Kidney (tissue), 14 donors: ENCODE measurements around the gene FNBP1. TPM values are rescaled to one million over a fixed set of nuclear protein-coding genes. Genes with fewer than 3 reads are reported as not detected.

Experiments
- DNase-seq, 5 donors: peaks; one replicate each; pipeline ENCODE4 v3.0.0-alpha.2; 2013 to 2020
- FAIRE-seq: peaks from 2 replicates; lab custom pipeline; 2012; peaks lifted over from hg19 to GRCh38; lab: Jason Lieb, UNC
- H3K27ac ChIP-seq, 2 donors: one replicate each; pipeline ENCODE4 v1.7.0; 2013; ENCODE audit warnings: low read depth in 2 of 2, low read length in 2 of 2, inconsistent platforms in 1 of 2
- H3K27me3 ChIP-seq: one replicate; pipeline ENCODE4 v1.7.1; 2013; ENCODE audit warnings: low read length, inconsistent platforms; ENCODE audit not compliant: control insufficient read depth, insufficient read depth
- H3K36me3 ChIP-seq, 3 donors: one replicate each; pipeline versions ENCODE4 v1.7.0 to v1.7.1; 2013; ENCODE audit warnings: low read length in 3 of 3, control low read depth in 1 of 3, inconsistent platforms in 1 of 3; ENCODE audit not compliant: insufficient read depth in 3 of 3, control insufficient read depth in 2 of 3
- H3K4me1 ChIP-seq, 3 donors: one replicate each; pipeline versions ENCODE4 v1.7.0 to v1.7.1; 2013; ENCODE audit warnings: low read length in 3 of 3, inconsistent platforms in 1 of 3, low read depth in 1 of 3; ENCODE audit not compliant: control insufficient read depth in 2 of 3, insufficient read depth in 2 of 3
- H3K4me3 ChIP-seq, 3 donors: one replicate each; pipeline versions ENCODE4 v1.7.0 to v1.8.1; 2013; ENCODE audit warnings: low read length in 3 of 3, control low read depth in 1 of 3, inconsistent platforms in 1 of 3
- H3K9ac ChIP-seq, 3 donors: one replicate each; pipeline versions ENCODE4 v1.7.0 to v1.7.1; 2013; ENCODE audit warnings: low read length in 3 of 3, control low read depth in 1 of 3, inconsistent platforms in 1 of 3
- H3K9me3 ChIP-seq, 3 donors: one replicate each; pipeline versions ENCODE4 v1.7.0 to v1.7.1; 2013; ENCODE audit warnings: low read length in 3 of 3, control low read depth in 1 of 3, inconsistent platforms in 1 of 3; ENCODE audit not compliant: control insufficient read depth in 2 of 3, insufficient read depth in 1 of 3
- intact Hi-C: fragments of 100-400 bp; cut with DNase I; formaldehyde crosslinking; loops from one replicate; pipeline ENCODE4 v1.11.1; 2022
- polyA plus RNA-seq: library from polyadenylated mRNA; stranded (reverse); fragments of 350-450 nt; fragmentation: Illumina TruSeq; extraction: RNeasy Lipid Tissue Mini Kit (QIAGEN cat#74804); gene quantifications from one replicate; pipeline ENCODE4 v1.2.3, GENCODE V29; 2014; ENCODE audit warnings: low read depth, low replicate concordance; ENCODE audit not compliant: insufficient read depth
- total RNA-seq: library from RNA; stranded (reverse); fragmentation: NEBNext Ultra II Directional; extraction: Animal tissue kit (Norgen Biotek cat#: 25700); gene quantifications from one replicate; pipeline ENCODE4 v1.2.1, GENCODE V29; 2021
- TF ChIP-seq, protein P1 (sequence below): IDR thresholded peaks from 3 replicates; pipeline ENCODE4 v1.5.1; 2012; ENCODE audit warnings: mild to moderate bottlenecking, moderate library complexity, borderline replicate concordance; ENCODE audit not compliant: insufficient read depth; ENCODE audit errors: extremely low read depth
- donor health status: control.
- donor health status: control.
- donor health status: control.
- donor health status: control.
- donor health status: control.
- donor health status: DM: yes; HTN: yes; CAD: no.
- donor health status: Normal renal cell carcinoma (clear cell type).

Gene FNBP1
- total and polyA plus RNA-seq, 2 donors from 2014 or later, result 9.7 to 51.7 TPM

DNA sequence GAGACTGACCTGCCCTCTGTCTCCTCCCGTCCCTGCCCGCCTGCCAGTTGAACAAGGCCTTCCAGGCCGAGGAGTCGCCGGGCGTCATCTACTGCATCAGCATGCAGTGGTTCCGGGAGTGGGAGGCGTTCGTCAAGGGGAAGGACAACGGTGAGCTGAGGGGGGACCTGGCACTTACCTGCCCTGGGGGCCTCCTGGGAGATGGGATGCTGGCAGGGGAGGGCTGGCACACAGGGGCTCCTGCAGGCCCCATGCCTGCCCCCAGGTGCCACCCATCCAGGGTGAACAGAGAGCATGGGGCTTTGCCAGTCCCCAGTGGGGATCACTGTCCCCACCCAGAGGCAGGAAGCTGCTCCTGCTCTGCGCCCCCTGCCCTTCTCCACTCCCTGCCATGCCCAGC, 164.7 kb downstream of the FNBP1 start:
- Histone ChIP-seq H3K4me3 (no peak overlapping the region), H3K9me3 (no peaks in the 10 kb centered on the region), H3K27me3 (no peaks in the 10 kb centered on the region), H3K27ac (no peak overlapping the region), H3K4me1 (no peaks in the 10 kb centered on the region), H3K9ac (no peak overlapping the region), H3K36me3 (peaks cover 0 to 33% (median 15%) of the 10 kb centered on the region in 3 donors)
- FAIRE-seq (no peak), DNase-seq (no peak)
- intact Hi-C loops, result no loop called here
- TF ChIP-seq, protein P1, sequence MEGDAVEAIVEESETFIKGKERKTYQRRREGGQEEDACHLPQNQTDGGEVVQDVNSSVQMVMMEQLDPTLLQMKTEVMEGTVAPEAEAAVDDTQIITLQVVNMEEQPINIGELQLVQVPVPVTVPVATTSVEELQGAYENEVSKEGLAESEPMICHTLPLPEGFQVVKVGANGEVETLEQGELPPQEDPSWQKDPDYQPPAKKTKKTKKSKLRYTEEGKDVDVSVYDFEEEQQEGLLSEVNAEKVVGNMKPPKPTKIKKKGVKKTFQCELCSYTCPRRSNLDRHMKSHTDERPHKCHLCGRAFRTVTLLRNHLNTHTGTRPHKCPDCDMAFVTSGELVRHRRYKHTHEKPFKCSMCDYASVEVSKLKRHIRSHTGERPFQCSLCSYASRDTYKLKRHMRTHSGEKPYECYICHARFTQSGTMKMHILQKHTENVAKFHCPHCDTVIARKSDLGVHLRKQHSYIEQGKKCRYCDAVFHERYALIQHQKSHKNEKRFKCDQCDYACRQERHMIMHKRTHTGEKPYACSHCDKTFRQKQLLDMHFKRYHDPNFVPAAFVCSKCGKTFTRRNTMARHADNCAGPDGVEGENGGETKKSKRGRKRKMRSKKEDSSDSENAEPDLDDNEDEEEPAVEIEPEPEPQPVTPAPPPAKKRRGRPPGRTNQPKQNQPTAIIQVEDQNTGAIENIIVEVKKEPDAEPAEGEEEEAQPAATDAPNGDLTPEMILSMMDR, result no peak

DNA sequence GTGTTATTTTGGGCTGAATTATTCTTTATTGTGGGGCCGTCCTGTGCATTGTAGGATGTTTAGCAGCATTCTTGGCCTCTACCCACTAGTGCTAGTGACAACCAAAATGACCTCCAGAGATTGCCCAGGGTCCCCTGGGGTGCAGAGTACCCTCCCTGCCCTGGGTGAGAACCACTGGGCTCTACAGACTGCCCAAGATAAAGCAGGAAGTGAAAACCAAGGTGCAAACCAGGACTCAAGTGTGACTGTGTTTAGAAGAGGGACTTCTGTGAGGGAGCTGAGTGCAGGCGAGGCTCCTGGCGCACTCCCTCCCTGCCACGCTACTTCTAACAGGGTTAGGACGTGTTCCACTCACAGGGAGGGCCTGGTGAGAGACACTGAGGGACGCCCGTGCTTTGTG, 166.2 kb downstream of the FNBP1 start:
- intact Hi-C loops, result no loop called here
- Histone ChIP-seq H3K9me3 (no peaks in the 10 kb centered on the region), H3K27ac (no peak overlapping the region), H3K4me3 (no peak overlapping the region), H3K27me3 (no peaks in the 10 kb centered on the region), H3K4me1 (no peaks in the 10 kb centered on the region), H3K9ac (no peak overlapping the region), H3K36me3 (peaks cover 0 to 33% (median 15%) of the 10 kb centered on the region in 3 donors)
- DNase-seq (no peak), FAIRE-seq (no peak)
- TF ChIP-seq, protein P1, result no peak

DNA sequence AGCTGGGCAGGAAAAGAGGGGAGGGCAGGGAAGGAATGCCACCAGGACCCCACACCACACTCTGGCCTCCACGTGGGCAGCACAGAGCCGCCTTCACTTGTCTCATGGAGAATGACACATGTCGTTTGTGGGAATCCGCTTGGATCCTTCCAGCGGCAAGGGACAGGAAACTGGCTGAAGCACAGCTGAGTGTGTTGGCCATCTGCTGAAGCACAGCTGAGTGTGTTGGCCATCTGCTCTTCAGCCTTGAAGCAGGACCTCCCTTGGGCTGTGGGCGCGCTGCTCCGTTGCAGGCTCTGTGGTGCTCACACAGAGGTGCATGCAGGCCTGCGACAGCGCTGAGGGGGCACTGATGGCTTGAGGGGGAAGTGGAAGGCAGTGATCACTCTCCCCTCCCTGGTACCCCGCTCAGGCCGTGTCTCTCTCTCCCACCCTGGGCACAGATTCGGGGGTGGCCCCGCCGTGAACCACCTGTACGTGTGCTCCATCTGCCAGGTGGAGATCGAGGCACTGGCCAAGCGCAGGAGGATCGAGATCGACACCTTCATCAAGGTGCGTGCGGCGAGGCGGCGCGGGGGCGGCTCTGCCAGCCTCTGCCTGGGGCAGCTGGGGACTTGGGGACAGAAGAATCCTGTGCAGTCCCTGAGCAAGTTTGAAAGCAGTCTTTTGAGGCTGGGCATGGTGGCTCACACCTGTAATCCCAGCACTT, 167.1 kb downstream of the FNBP1 start:
- TF ChIP-seq, protein P1, result no peak
- Histone ChIP-seq H3K9me3 (no peaks in the 10 kb centered on the region), H3K9ac (no peak overlapping the region), H3K4me1 (no peaks in the 10 kb centered on the region), H3K27me3 (no peaks in the 10 kb centered on the region), H3K36me3 (peaks cover 0 to 33% (median 13%) of the 10 kb centered on the region in 3 donors), H3K27ac (no peak overlapping the region), H3K4me3 (no peak overlapping the region)
- no peak for FAIRE-seq
- DNase-seq, result no peak
- intact Hi-C loops, result no loop called here
